Keratinocyte (primary cell): Measurements from ENCODE around the gene ASIC2. TPM values are rescaled to one million over a fixed set of nuclear protein-coding genes. Genes with fewer than 3 reads are reported as not detected.

Experiments
- DNase-seq: peaks from one replicate; pipeline ENCODE4 v3.0.0-alpha.2; 2011; ENCODE audit warnings: low read depth, missing footprints, low spot score
- FAIRE-seq: peaks from 2 replicates; lab custom pipeline; 2011; peaks lifted over from hg19 to GRCh38; lab: Jason Lieb, UNC
- H2AFZ ChIP-seq: 2 replicates; pipeline ENCODE4 v1.6.0; 2012; ENCODE audit warnings: low read length, control low read depth, inconsistent platforms; ENCODE audit not compliant: control insufficient read depth
- H3K27ac ChIP-seq: 2 replicates; pipeline ENCODE4 v1.5.1; 2011; ENCODE audit warnings: low read length; ENCODE audit not compliant: control insufficient read depth, insufficient read depth
- H3K27me3 ChIP-seq: 3 replicates; pipeline ENCODE4 v1.6.0; 2011; ENCODE audit warnings: low read length; ENCODE audit not compliant: control insufficient read depth, insufficient read depth; ENCODE audit errors: extremely low read depth
- H3K36me3 ChIP-seq, 2 experiments: 2 replicates in 1 of 2; 3 replicates in 1 of 2; pipeline ENCODE4 v1.5.1; 2011; ENCODE audit warnings: low read length in 2 of 2, mild to moderate bottlenecking in 1 of 2; ENCODE audit not compliant: control insufficient read depth in 2 of 2, insufficient read depth in 2 of 2; ENCODE audit errors: extremely low read depth in 1 of 2
- H3K4me1 ChIP-seq: 3 replicates; pipeline ENCODE4 v1.5.1; 2011; ENCODE audit warnings: low read length; ENCODE audit not compliant: control insufficient read depth, insufficient read depth; ENCODE audit errors: extremely low read depth
- H3K4me2 ChIP-seq: 3 replicates; pipeline ENCODE4 v1.6.0; 2011; ENCODE audit warnings: low read depth, low read length; ENCODE audit not compliant: control insufficient read depth, insufficient read depth; ENCODE audit errors: extremely low read depth
- H3K4me3 ChIP-seq, 3 experiments: fragments of 200-600 bp in 1 of 3; sonication (generic) in 1 of 3; 2 replicates in 2 of 3; 3 replicates in 1 of 3; pipeline ENCODE4 v1.5.1; 2011 to 2016; ENCODE audit warnings: low read length in 3 of 3, mild to moderate bottlenecking in 3 of 3, control low read depth in 2 of 3, inconsistent platforms in 1 of 3, low read depth in 1 of 3, mixed read lengths in 1 of 3, mixed run types in 1 of 3, moderate library complexity in 1 of 3; ENCODE audit not compliant: control insufficient read depth in 2 of 3, insufficient read depth in 2 of 3; ENCODE audit errors: extremely low read depth in 1 of 3
- H3K79me2 ChIP-seq: 2 replicates; pipeline ENCODE4 v1.6.0; 2012; ENCODE audit warnings: low read length; ENCODE audit not compliant: control insufficient read depth, insufficient read depth
- H3K9ac ChIP-seq: 3 replicates; pipeline ENCODE4 v1.6.0; 2011; ENCODE audit warnings: low read length; ENCODE audit not compliant: control insufficient read depth, insufficient read depth; ENCODE audit errors: extremely low read depth
- H3K9me1 ChIP-seq: 3 replicates; pipeline ENCODE4 v1.6.0; 2011; ENCODE audit warnings: low read length; ENCODE audit not compliant: control insufficient read depth, insufficient read depth; ENCODE audit errors: extremely low read depth
- H3K9me3 ChIP-seq: 2 replicates; pipeline ENCODE4 v1.5.1; 2012; ENCODE audit warnings: low read depth, low read length; ENCODE audit not compliant: control insufficient read depth
- H4K20me1 ChIP-seq: 3 replicates; pipeline ENCODE4 v1.6.0; 2011; ENCODE audit warnings: low read length; ENCODE audit not compliant: control insufficient read depth, insufficient read depth; ENCODE audit errors: extremely low read depth
- EZH2 ChIP-seq: IDR thresholded peaks from one replicate; pipeline ENCODE4 v1.6.1; 2012; ENCODE audit warnings: inconsistent platforms, mild to moderate bottlenecking, low read length, moderate library complexity
- dilution Hi-C: fragments of 300-500 bp; cut with MboI; formaldehyde crosslinking; loops from one replicate; pipeline ENCODE4 v1.7.0; 2020; ENCODE audit warnings: low sequenced_read_pairs; ENCODE audit not compliant: extremely low pct_ligation_motif_present
- polyA plus RNA-seq, 5 experiments: library from polyadenylated mRNA; depleted of rRNA in 3 of 5; stranded (reverse) in 3 of 5; stranded (forward) in 1 of 5; unstranded in 1 of 5; fragments of >200 nt; gene quantifications; 1 replicate in 1 of 5; 2 replicates in 3 of 5; 3 replicates in 1 of 5; pipeline versions ENCODE4 v1.2.1 to v1.2.3, GENCODE V29; 2011 to 2012; ENCODE audit warnings: missing spikeins in 2 of 5, low read depth in 1 of 5, low replicate concordance in 1 of 5
- TF ChIP-seq, protein P1 (sequence below), 3 experiments: IDR thresholded peaks in 1 of 3; conservative IDR thresholded peaks in 1 of 3; optimal IDR thresholded peaks in 1 of 3; 2 replicates in 2 of 3; 3 replicates in 1 of 3; pipeline versions ENCODE3 to v1.5.1; 2011; ENCODE audit warnings: low read length in 3 of 3, mild to moderate bottlenecking in 3 of 3, moderate library complexity in 2 of 3, control low read depth in 1 of 3, inconsistent platforms in 1 of 3; ENCODE audit not compliant: insufficient read depth in 2 of 3; ENCODE audit errors: extremely low read depth in 1 of 3

The ASIC2 gene
- polyA plus RNA-seq, 1 donor (not counting 4 experiments of a cell fraction or from before 2014, with no cell fraction given) = not detected

DNA sequence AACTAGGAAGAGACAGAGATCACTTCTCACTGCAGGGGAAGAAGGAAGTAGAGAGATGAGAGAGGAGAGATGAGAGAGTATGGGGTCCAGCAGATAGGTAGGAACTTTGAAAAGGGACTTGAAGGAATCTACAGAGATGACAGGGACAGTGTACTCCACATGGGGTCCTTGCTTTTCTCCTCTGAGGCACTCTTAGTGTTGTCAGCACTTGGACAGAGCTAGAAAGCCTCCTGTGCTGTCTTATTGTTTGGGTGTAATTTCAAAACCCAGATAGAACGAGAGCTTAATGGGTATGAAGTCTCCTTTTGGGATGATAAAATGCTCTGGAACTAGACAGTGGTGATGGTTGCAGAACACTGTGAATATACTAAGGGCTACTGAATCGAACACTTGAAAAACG, 65.2 kb downstream of the ASIC2 start:
- no peak for TF ChIP-seq EZH2
- TF ChIP-seq, protein P1, sequence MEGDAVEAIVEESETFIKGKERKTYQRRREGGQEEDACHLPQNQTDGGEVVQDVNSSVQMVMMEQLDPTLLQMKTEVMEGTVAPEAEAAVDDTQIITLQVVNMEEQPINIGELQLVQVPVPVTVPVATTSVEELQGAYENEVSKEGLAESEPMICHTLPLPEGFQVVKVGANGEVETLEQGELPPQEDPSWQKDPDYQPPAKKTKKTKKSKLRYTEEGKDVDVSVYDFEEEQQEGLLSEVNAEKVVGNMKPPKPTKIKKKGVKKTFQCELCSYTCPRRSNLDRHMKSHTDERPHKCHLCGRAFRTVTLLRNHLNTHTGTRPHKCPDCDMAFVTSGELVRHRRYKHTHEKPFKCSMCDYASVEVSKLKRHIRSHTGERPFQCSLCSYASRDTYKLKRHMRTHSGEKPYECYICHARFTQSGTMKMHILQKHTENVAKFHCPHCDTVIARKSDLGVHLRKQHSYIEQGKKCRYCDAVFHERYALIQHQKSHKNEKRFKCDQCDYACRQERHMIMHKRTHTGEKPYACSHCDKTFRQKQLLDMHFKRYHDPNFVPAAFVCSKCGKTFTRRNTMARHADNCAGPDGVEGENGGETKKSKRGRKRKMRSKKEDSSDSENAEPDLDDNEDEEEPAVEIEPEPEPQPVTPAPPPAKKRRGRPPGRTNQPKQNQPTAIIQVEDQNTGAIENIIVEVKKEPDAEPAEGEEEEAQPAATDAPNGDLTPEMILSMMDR (optimal IDR thresholded peaks at IDR 0.05 in 1 of 3, IDR thresholded peaks at IDR 0.05 in 1 of 3, conservative IDR thresholded peaks at IDR 0.05 in 1 of 3; ENCODE audit: extremely low read depth in 1 of 3, insufficient read depth in 2 of 3, low read length in 3 of 3) = no peak
- Histone ChIP-seq H3K27ac (no peak overlapping the region), H3K36me3 (no peaks in the 10 kb centered on the region), H3K9ac (no peak overlapping the region), H3K9me3 (no peaks in the 10 kb centered on the region), H3K4me2 (no peak overlapping the region), H3K79me2 (no peaks in the 10 kb centered on the region), H3K27me3 (peaks cover 8% of the 10 kb centered on the region), H4K20me1 (no peaks in the 10 kb centered on the region), H2AFZ (no peak overlapping the region), H3K4me3 (no peak overlapping the region), H3K4me1 (no peaks in the 10 kb centered on the region), H3K9me1 (no peaks in the 10 kb centered on the region)
- no peak for FAIRE-seq
- no peak for DNase-seq
- dilution Hi-C loops = no loop called here

DNA sequence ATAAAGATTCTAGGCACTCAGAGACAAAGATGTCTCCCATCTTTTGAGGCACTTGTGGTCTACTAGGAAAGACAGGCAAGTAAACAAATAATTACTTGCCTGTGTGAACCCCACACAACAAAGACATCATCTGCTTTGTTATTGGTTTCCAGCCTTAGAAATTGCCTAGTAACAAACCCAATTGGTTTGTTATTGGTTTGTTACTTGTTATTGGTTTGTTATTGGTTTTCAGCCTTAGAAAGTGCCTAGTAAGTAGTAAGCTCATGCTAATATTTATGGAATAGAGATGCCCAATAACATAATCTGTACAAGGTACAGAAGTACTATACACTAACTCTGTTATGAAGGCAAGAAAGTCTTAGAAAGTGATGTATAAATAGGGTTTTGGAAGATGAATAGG, 67.1 kb downstream of the ASIC2 start:
- TF ChIP-seq EZH2 = no peak
- TF ChIP-seq, protein P1 (optimal IDR thresholded peaks at IDR 0.05 in 1 of 3, IDR thresholded peaks at IDR 0.05 in 1 of 3, conservative IDR thresholded peaks at IDR 0.05 in 1 of 3; ENCODE audit: extremely low read depth in 1 of 3, insufficient read depth in 2 of 3, low read length in 3 of 3) = no peak
- Histone ChIP-seq H3K4me1 (no peaks in the 10 kb centered on the region), H4K20me1 (no peaks in the 10 kb centered on the region), H3K9me1 (no peaks in the 10 kb centered on the region), H2AFZ (no peak overlapping the region), H3K9ac (no peak overlapping the region), H3K4me2 (no peak overlapping the region), H3K36me3 (no peaks in the 10 kb centered on the region), H3K79me2 (no peaks in the 10 kb centered on the region), H3K9me3 (no peaks in the 10 kb centered on the region), H3K27me3 (peaks cover 8% of the 10 kb centered on the region), H3K4me3 (no peak overlapping the region), H3K27ac (no peak overlapping the region)
- dilution Hi-C loops = no loop called here
- peak; percentile 13 for FAIRE-seq
- no peak for DNase-seq
